ENCODE results near the gene SLC39A11. TPM values are rescaled to one million over a fixed set of nuclear protein-coding genes. Genes with fewer than 3 reads are reported as not detected.

Gene SLC39A11
- total RNA-seq, 1 experiment from 2014 or later = 46.4 TPM

DNA sequence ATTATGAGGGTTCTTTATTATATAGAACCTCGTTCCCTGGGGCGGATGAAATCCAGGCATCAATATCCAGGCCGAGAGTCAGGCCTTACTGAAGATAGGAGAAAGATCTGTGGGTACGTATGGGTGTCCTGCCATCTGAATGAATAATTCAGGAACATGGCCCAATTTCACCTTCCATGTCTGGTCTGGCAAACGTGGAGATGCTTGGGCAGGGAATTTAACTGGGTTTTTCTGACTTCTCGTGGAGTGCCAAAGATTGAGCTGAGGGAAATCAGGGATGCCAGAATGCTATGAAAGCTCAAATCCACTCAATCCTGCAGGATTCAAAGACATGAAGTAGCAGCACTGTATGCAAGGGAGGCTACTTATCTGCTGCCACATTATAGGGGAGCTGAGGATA is 302.8 kb downstream of the SLC39A11 start:
- ChIA-PET RAD21 (ENCODE audit: low non-redundant PET in 1 of 2, low total read pairs in 2 of 2, uncharacterized antibody in 2 of 2, unreplicated experiment in 2 of 2) (no interaction called here), POLR2A (no interaction called here)
- no peaks in the 10 kb centered on the region for H3K9me2 ChIP-seq (ENCODE audit: insufficient read depth)

More for the DNA sequence above, 302.8 kb downstream of the SLC39A11 start:
- Histone ChIP-seq H3K27ac (ENCODE audit: low read depth, low read length) (no peak overlapping the region), H3K27me3 (ENCODE audit: insufficient read depth, low read length) (no peaks in the 10 kb centered on the region), H3K9ac (ENCODE audit: low read length) (no peak overlapping the region), H3K4me3 (replicated peaks in 1 of 2; ENCODE audit: low read depth in 1 of 2, low read length in 2 of 2) (no peak overlapping the region), H3K9me3 (ENCODE audit: control insufficient read depth in 1 of 2, insufficient read depth in 1 of 2, low read depth in 1 of 2, low read length in 2 of 2) (peaks cover 0 to 17% of the 10 kb centered on the region in 2 experiments; a peak in 2 of 4 replicates), H3K4me2 (ENCODE audit: low read length) (no peak overlapping the region), H3K79me2 (ENCODE audit: insufficient read depth, low read length) (no peaks in the 10 kb centered on the region), H4K20me1 (ENCODE audit: insufficient read depth) (no peaks in the 10 kb centered on the region), H3K4me1 (ENCODE audit: control insufficient read depth in 1 of 2, insufficient read depth in 2 of 2, low read length in 2 of 2) (no peaks in the 10 kb centered on the region), H2AFZ (ENCODE audit: low read depth, low read length, poor library complexity, severe bottlenecking) (no peak overlapping the region), H3K36me3 (ENCODE audit: control insufficient read depth in 1 of 2, insufficient read depth in 2 of 2, low read length in 2 of 2) (no peaks in the 10 kb centered on the region)
- no peak for DNase-seq (ENCODE audit: low read depth, low spot score)
- CTCF ChIA-PET = no interaction called here
- BruUV-seq (replicated peaks) = no TSS peak
- TF ChIP-seq YY1 (IDR thresholded peaks at IDR 0.05; ENCODE audit: extremely low read depth, insufficient replicate concordance, low read depth, low read length) = no peak
- TF ChIP-seq, protein P1, sequence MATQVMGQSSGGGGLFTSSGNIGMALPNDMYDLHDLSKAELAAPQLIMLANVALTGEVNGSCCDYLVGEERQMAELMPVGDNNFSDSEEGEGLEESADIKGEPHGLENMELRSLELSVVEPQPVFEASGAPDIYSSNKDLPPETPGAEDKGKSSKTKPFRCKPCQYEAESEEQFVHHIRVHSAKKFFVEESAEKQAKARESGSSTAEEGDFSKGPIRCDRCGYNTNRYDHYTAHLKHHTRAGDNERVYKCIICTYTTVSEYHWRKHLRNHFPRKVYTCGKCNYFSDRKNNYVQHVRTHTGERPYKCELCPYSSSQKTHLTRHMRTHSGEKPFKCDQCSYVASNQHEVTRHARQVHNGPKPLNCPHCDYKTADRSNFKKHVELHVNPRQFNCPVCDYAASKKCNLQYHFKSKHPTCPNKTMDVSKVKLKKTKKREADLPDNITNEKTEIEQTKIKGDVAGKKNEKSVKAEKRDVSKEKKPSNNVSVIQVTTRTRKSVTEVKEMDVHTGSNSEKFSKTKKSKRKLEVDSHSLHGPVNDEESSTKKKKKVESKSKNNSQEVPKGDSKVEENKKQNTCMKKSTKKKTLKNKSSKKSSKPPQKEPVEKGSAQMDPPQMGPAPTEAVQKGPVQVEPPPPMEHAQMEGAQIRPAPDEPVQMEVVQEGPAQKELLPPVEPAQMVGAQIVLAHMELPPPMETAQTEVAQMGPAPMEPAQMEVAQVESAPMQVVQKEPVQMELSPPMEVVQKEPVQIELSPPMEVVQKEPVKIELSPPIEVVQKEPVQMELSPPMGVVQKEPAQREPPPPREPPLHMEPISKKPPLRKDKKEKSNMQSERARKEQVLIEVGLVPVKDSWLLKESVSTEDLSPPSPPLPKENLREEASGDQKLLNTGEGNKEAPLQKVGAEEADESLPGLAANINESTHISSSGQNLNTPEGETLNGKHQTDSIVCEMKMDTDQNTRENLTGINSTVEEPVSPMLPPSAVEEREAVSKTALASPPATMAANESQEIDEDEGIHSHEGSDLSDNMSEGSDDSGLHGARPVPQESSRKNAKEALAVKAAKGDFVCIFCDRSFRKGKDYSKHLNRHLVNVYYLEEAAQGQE (IDR thresholded peaks at IDR 0.05; ENCODE audit: low read depth) = no peak
- TF ChIP-seq SIN3A (IDR thresholded peaks at IDR 0.05; ENCODE audit: low read depth) = no peak
- TF ChIP-seq JUND (IDR thresholded peaks at IDR 0.05) = no peak
- TF ChIP-seq SRF (IDR thresholded peaks at IDR 0.05; ENCODE audit: low read depth) = no peak
- no peak for ATAC-seq
- intact Hi-C loops (cut with micrococcal nuclease) = no loop called here
